Posterior vena cava (tissue), 2 donors: ENCODE data around the gene AKR7A3. TPM values are rescaled to one million over a fixed set of nuclear protein-coding genes. Genes with fewer than 3 reads are reported as not detected.
"Not testable (repeated sequence)": the region's sequence is repeated elsewhere in the genome, so short reads cannot be mapped to it uniquely, and the experiment has no call there.

Experiments
- DNase-seq: peaks from one replicate; pipeline ENCODE4 v3.0.0-alpha.2; 2020; ENCODE audit warnings: low spot score
- intact Hi-C, 2 donors: fragments of 100-400 bp; cut with DNase I; formaldehyde crosslinking; loops; one replicate each; pipeline versions ENCODE4 v1.14.1 to v1.14.2; 2022 to 2023
- long read RNA-seq, 2 donors: library from polyadenylated mRNA; unstranded; transcript quantifications; one replicate each; pipeline ENCODE4 v2.0.0, GENCODE V29; 2020 to 2021
- total RNA-seq, 2 donors: library from RNA; stranded (reverse); fragmentation: NEBNext Ultra II Directional; extraction: Animal tissue kit (Norgen Biotek cat#: 25700); gene quantifications; one replicate each; pipeline ENCODE4 v1.2.1, GENCODE V29; 2021
- donor health status: DM: yes; HTN: yes; CAD: no.
- donor health status: DM: yes; HTN: yes; CAD: no.

AKR7A3 gene
- under 1 TPM; 0.67 to 0.69 TPM for total RNA-seq
- long read RNA-seq, donor 1 = 0 reads
- long read RNA-seq, donor 2 = 0 reads

DNA sequence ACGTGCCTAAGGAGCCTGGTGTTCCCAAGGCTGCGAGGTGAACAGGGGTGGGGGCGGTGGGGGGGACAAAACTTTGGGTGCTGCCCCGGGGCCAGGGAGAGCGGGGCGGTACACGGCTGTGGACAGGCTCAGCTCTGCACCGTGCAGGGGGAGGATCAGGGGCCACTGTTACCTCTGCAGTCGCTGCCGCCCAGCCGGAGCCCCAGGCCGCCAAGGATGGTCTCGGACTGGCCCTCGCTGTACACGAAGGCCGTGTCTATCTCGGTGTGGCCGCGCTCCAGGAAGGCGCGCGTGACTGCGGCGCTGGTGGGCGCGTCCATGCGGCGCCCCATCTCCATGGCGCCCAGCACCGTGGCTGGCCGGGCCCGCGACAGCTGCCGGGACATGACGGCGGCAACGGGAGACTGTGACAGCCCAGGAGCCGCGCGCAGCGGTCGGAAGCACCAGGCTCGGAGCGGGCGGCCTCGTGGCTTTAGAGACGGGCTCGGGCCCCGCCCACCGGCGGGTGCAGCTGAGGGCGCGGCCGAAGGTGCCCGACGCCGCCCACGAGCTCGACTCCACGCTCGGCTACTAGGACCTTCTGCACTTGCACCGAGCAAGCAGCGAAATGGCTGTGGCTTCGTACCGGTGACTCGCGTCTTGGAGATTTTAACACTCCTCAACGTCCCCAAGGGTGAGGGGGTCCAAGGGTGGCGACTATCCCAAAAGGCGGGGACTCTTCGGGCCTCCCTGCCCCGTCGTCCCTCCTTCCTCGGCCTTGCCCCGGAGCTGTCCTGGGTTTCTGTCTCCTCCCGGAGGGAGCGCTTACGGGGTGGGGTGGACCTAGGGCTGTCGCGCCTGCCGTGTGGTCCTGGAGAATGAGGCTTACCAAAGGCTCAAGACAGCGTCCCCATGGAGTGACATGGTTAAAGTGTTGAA lies at the start of gene AKR7A3:
Gene AKR7A3 (minus strand): TSS at position 447 of the 918 bp plus-strand sequence. CDS start 61 bp downstream, at position 386.
- not testable (repeated sequence) for DNase-seq

DNA sequence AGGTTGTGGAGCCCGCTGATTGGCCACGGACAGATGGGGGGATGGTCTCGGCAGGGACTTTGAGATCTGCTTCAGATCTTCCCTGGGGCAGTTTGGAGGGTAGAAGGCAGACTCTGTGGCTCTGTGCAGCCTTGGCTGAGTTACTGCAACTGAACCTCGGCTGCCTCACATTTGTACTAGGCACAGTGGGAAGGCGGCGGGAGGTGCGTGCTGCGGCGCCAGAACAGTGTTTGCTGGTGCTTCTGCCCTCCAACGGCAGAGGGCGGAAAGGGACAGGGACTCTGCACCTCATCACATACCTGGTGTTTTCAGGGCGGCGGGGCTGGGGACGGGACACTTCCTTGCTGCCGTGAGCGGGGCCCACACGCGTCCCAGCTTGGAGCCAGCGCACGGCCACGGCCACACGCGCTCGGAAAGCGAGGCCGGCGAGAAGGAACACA lies 49.8 kb upstream of the AKR7A3 start:
- intact Hi-C loops = no loop called here
- no peak for DNase-seq

More for the DNA sequence above, at the start of gene AKR7A3:
- intact Hi-C loops = not testable (repeated sequence)

DNA sequence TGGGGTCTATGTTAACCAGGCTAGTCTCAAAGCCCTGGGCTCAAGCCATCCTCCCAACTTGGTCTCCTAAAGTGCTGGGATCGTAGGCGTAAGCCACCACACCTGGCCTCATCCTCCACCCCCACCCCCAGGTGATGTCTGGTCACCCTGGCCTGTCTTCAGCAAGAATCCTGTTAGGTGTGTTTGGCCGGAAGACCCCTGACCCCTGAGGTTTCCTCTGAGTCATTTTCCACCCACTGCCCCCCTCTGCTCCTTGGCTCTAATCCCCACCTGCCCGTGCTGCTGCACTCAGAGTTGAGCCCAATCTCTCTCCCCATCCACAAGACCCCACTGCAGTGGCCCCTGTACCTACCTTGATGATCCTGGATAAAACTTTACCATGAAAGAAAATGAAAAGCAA lies 48.7 kb upstream of the AKR7A3 start:
- no peak for DNase-seq
- intact Hi-C loops = no loop called here

DNA sequence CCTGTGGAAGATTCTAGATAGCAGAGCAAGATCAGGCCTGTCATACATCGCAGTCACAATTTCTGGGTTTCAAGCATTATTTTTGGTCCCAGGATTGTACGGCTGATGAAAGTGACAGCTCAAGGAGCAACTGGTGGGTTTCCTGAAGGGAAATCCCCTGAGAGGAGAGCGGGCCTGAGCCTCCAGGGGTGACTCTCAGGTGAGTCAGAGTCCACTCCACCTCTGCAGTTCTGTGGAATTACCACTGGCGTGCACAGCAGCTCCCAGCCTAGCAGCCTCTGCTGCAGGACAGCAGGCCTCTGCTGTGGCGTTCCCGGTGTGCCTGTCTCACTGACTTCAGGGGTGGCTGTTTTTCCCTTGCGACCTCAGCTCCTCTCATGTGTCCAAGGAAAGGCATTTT lies 48.0 kb upstream of the AKR7A3 start:
- DNase-seq = no peak
- intact Hi-C loops = no loop called here

DNA sequence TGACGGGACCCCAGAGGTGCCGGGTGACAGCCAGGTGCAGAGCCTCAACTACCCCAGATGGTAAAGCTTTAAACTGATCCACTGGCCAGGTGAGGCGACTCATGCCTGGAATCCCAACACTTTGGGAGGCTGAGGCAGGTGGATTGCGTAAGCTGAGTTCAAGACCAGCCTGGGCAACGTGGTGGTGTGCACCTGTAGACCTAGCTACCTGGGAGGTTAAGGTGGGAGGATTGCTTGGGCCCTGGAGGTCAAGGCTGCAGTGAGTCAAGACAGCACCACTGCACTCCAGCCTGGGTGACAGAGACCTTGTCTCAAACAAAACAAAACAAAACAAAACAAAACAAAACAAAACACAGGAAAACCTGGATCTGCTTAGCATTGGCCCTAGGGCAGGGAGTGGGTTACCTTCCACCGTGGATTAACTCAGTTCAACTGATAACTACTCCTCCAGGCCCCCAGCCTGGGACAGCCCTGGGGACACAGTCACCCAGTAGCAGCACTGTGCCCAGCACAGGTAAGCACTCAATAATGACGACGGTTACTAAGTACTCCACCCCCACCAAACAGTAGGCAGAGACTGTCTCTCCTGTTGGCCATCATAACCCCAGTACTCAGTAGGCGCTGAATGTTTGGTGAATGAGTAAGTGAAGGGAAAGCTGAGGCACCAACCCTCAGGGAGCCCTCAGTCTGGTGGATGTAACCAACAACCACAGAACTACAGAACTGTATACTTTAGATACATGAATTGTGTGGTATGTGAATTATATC lies 45.2 kb upstream of the AKR7A3 start:
- no peak for DNase-seq

DNA sequence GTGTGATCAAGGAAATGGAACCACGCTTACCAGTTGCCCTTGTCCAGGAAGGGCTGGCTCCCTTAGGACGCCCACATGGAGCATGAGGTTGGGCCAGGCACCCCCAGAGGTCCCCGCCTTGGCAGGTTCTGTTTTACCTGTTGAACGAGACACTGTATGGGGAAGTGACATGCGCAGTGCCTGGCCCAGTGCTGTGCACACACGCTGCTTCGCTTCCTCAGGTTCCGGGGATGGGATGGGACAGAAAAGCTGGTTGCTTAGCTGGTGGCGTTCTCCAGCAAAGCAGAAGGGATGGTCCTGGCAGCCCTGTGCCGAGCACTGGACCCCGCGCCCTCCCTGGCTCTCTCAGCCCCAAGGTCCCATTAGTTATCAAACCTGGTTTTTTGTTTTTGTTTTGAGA lies 44.3 kb upstream of the AKR7A3 start:
- intact Hi-C loops = no loop called here
- no peak for DNase-seq

More for the DNA sequence above, 45.2 kb upstream of the AKR7A3 start:
- intact Hi-C loops = no loop called here

DNA sequence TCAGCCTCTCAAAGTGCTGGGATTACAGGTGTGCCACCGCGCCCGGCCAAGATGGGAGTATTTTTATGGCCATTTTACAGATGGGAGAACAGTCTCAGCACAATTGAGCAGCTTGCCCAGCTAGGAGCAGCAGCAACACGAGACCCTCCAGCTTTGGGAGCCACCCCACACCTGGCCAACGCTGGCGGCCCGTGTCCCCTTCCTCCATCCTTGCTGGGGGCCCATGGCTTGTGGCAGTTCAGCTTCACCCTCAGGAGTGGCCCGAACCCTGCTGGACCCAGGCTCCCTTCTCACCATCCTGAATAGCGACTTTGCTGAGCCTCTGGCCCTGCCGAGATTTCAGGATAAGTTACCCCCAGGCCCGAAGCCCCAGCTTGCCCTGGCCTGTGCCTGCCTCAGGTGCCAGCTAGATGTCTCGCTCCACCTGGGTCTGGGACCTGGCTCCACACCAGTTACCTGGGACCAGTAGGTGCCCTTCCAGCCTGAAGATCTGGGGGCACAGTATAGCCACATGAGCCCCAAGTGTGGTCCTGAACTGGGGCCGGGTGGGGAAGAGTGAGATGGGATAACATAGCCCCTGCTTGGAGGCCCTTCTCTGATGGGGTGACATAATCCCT lies 42.8 kb upstream of the AKR7A3 start:
- DNase-seq = no peak
- intact Hi-C loops = no loop called here

DNA sequence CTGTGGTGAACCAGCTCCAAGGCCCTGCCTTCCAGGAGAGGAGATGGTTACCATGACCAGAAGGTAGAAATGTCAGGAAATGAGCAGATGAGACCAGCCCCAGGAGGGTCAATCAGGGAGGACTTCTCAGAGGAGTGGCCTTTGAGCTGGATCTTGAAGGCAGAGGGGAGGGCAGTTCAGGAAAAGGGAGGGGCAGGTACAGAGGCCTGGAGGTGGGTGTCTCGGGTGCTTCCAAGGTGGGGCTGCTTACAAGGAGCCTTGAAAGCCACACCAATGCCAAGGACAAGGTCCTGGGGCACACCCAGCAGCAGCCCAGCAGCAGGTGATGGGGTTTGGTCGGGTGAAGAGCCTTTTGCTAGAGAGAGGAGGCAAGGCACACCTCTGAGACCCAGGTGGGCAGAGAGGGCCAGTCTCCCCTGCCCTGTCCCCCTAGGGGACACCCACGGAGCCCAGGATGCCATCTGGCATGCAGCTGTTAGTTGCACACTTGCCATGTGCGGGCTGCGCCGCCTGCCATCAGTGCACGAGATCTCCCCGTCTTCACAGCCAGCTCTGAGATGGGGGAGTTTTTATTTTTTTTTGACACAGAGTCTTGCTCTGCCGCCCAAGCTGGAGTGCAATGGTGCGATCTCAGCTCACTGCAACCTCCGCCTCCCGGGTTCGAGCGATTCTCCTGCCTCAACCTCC lies 42.0 kb upstream of the AKR7A3 start:
- intact Hi-C loops = no loop called here
- DNase-seq = no peak

DNA sequence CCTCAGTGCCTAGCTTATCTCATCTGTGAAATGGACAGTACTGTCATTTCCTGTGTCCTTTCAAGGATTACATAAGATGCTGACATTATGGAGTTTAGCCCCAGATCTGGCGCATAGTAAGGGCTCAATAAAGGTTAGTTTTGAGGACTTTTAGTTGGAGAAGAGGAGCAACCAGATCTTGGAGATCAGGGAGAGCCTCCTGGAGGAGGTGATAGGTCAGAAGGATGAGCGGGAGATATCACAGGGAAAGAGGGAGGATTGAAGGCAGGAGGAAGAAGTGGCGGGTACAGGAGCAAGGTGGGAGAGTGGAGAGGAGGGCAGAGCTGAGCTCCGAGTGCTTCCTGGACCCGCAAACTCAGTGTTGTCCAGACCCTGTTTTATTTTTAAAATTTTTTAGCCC lies 41.0 kb upstream of the AKR7A3 start:
- no peak for DNase-seq
- intact Hi-C loops = no loop called here

DNA sequence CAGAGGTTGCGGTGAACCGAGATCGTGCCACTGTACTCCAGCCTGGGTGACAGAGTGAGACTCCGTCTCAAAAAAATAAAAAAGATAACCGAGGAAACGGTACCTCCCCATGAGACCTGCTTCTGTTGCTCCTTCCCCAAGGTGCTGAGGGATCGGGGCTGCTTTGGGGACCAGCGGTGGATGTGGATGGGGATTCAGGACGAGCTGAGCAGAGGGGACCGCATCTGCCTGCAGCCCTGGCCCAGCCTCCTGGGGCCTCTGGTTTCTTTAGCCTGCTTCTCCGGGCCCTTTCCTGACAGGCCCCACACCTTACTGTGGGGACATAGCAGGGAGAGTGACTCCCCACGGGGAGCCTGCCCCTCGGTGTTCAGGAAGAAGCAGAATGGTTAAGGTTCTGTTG lies 40.6 kb upstream of the AKR7A3 start:
- intact Hi-C loops = no loop called here
- DNase-seq = no peak

DNA sequence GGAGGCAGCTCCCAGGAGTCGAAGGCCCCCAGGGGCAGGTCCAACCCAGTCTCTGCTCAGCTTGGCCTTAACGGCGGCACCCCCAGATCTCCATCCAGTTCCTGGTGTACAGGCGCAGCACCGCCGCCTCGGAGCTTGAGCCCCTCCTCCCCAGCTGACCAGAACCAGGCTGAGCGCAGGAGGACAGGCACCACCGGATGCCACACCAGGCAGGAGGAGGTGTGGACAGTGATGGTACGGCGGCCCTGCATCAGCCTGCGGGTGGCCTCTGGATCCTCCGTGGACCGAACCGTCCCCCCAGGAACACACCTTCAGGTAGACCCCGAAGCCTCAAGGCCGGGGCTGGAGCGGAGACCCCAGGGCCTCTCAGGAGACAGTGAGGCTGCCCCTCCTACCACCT lies 39.9 kb upstream of the AKR7A3 start:
- no peak for DNase-seq
- intact Hi-C loops = no loop called here

DNA sequence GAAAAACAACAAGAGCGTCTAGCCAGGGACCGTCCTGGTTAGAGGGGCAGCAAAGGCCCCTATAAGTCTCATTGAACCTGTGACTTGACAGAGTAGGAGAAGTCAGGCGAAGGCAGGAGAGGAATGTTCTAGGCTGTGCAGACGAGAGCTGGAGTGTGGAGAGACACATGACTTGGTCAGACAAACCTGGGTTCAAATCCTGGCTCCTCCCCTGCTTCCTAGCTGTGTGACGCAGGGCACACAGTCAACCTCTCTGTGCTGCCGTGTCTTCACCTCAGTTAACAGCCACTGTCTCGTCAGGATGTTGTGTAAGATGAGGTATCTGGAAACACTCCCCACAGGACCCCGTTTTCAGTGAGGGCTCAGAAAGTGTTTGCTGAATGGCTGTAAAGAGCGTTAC lies 39.2 kb upstream of the AKR7A3 start:
- intact Hi-C loops = no loop called here
- no peak for DNase-seq

DNA sequence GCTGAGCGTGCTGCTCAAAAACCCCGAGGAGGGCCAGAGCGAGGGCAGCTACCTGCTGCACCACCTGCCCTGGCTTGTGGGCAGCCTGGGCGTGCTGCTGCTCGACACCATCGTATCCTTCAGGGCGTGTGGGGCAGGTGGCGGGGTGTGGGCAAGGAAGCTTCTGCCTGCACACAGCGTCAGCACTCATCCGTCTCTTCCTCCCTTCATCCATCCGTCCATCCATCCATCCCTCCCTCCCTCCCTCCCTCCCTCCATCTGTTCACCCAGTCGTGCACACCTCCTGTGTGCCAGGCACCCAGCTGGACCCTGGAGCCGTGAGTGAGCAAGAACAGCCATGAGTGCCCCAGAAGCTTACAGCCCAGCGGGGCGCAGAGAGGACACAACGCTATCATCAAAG lies 38.7 kb upstream of the AKR7A3 start:
- intact Hi-C loops = no loop called here
- no peak for DNase-seq

DNA sequence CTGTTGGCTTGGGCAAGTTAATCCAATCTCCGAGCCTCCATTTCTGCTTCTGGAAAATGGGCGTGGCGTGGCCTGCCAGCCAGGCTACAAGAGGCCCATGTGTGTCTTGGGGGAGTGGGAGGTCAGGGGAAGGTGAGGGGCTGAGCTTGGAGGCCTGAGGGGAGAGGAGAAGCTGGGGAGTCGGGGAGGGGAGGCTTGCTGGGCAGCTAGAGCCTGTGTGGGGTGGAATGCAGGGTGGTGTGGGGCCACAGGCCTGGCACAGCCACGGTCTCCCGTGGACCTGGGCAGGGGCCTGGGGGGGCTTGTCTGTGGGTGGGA lies 38.1 kb upstream of the AKR7A3 start:
- intact Hi-C loops = no loop called here

DNA sequence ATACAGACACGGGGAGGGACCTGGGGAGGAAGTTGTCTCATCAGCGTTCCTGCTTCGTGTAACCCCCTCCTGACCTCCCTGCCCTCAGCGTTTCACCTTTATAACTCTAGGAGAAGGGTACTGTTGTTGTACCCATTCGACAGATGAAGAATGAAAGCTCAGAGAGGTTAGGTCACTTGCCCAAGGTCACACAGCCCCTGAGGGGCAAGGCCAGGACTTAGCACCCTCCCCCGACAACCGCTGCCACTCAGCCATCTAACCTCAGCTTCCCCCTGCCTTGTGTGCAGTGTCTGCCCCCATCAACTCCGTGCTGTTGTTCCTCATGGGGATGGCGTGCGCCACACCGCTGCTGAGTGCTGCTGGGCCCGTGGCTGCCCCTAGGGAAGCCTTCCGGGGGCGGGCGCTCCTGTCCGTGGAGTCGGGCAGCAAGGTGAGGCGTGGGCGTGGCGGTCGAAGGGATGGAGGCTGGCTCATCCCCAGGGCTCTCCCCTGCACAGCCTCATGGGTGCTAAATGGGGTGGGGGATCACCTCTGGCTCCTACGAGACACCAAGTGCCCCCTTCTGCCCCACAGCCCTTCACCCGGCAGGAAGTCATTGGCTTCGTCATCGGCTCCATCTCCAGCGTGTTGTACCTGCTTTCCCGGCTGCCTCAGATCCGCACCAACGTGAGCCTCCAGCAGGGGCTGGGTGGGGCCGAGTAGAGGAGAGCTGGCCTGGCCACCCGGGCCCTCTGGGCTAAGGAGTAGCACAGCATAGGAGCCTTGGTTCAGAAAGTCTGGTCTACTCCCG lies 37.6 kb upstream of the AKR7A3 start:
- intact Hi-C loops = no loop called here
- DNase-seq = no peak

More for the DNA sequence above, 38.1 kb upstream of the AKR7A3 start:
- no peak for DNase-seq

DNA sequence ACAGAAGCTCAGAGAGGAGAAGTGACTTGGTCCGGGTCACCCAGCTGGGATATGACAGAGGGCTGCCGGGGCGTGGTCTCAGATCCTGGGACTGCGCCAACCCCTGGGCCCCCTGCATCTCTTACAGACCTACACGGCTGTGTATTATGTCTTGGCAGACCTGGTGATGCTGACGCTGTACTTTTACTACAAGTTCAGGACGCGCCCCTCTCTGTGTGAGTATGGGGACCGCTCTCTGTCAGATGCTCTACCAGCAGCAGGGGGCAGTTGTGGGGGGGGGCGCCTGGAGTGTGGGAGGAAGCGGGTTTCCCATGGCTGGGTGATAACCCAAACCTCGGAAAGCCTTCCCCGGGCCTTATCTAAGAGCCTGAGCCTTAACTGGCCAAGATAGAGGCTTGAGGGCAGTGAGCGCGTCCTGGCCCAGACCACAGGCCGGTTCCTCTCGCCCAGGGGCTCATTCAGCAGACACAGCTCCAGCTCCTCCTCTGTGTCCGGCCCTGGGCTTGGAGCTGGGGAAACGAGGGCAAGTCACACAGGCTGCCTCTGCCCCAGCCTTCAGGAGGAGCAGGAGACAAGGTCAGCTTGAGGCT lies 36.9 kb upstream of the AKR7A3 start:
- intact Hi-C loops = no loop called here
- DNase-seq = no peak

DNA sequence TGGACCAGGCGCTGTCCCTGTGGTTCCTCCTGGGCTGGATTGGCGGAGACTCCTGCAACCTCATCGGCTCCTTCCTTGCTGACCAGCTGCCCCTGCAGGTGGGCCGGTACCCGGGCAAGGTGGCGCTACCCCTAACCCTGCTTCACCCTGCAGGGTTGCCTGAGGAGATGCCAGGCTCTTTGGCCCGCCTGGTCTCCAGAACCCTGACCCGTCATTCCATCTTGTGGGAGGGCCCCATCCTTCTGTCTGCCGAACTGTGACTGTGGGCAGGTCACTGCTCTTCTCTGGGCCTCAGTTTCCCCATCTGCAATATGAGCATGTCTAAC lies 36.1 kb upstream of the AKR7A3 start:
- no peak for DNase-seq
- intact Hi-C loops = no loop called here

DNA sequence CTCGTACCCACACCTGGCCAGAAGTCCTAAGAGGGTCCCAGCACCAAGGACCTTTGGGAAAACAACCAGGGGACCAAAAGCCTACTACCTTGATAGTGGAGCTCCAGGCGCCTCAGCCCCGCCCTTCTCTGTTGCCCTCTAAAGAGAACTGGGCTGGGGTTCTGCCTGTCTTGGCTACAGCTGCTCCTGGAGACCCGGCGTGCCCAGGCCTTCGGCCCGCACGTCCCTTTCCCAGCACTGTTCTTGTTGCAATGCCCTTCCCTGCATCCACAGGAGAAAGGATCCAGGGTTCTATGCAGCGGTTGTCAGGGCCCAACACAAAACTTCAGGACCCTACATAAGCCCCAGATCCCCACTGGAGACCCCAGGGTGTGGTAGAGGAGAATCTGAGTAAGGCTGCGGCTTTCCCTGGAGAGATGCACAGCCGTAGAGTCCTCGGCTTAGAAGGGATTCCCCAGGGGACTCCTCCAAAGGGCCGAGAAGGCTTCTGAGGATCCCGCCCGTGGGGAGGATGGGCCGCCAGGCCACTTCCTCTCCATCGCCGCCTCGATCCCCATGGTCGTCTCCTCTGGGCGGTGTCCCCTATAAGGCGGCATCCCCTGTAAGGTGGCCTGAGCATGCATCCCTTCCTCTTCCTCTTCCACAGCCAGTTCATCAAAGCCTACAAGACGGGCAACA lies 35.6 kb upstream of the AKR7A3 start:
- no peak for DNase-seq
- intact Hi-C loops = no loop called here
